Keratinocyte (primary cell): Measurements from ENCODE around the gene ACBD4.

Experiments used
- CTCF ChIP-seq, 3 experiments: IDR thresholded peaks in 1 of 3; conservative IDR thresholded peaks in 1 of 3; optimal IDR thresholded peaks in 1 of 3; 2 replicates in 2 of 3; 3 replicates in 1 of 3; pipeline versions ENCODE3 to v1.5.1; 2011; ENCODE audit warnings: low read length in 3 of 3, mild to moderate bottlenecking in 3 of 3, moderate library complexity in 2 of 3, control low read depth in 1 of 3, inconsistent platforms in 1 of 3; ENCODE audit not compliant: insufficient read depth in 2 of 3; ENCODE audit errors: extremely low read depth in 1 of 3
- EZH2 ChIP-seq: IDR thresholded peaks from one replicate; pipeline ENCODE4 v1.6.1; 2012; ENCODE audit warnings: inconsistent platforms, mild to moderate bottlenecking, low read length, moderate library complexity

DNA sequence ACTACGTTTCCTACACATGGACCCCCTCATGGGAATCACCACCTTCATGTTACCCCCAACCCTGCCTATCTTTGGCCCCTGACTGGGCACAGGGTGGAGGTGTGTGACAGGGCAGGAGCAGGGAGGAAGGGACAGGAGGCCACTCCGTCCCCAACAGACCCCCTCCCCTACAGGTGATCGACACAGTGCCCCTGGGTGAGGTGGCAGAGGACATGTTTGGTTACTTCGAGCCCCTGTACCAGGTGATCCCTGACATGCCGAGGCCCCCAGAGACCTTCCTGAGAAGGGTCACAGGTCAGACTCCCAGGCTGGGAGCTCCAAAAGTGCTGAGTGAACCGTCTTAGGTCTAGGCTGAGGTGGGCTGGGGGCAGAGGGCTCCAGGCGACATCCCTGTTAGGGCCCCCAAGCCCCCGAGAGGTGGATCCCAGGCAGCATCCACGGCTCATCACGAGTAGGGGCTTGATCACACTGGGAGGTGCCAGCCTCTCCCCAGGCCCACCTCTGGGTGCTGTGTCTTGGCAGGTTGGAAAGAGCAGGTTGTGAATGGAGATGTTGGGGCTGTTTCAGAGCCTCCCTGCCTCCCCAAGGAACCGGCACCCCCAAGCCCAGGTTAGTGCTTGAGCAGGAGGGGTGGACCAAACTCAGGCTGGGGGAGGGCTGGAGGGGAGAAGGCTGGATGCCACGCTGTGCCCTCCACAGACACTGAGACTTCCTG lies 1.5 kb downstream of the ACBD4 start:
- TF ChIP-seq CTCF (optimal IDR thresholded peaks at IDR 0.05 in 1 of 3, IDR thresholded peaks at IDR 0.05 in 1 of 3, conservative IDR thresholded peaks at IDR 0.05 in 1 of 3; ENCODE audit: extremely low read depth in 1 of 3, insufficient read depth in 2 of 3, low read length in 3 of 3) (no peak), EZH2 (no peak)
